ENCODE measurements around the gene PIK3C2G.

The PIK3C2G gene

GRCh38 chr12:18296201-18296908, 35.0 kb downstream of the PIK3C2G start:
- Histone ChIP-seq H3K4me3 (replicated peaks; ENCODE audit: insufficient read depth, low read length) (no peak overlapping the region), H3K27ac (replicated peaks) (no peak overlapping the region), H3K27me3 (ENCODE audit: insufficient read depth, poor library complexity, severe bottlenecking) (no peaks in the 10 kb centered on the region)
- TF ChIP-seq GABPA (IDR thresholded peaks at IDR 0.05; ENCODE audit: low read depth) (no peak), SPI1 (IDR thresholded peaks at IDR 0.05; ENCODE audit: borderline replicate concordance, low read depth) (no peak), REST (IDR thresholded peaks at IDR 0.05; ENCODE audit: insufficient replicate concordance, low read depth) (no peak), CTCF (IDR thresholded peaks at IDR 0.05; ENCODE audit: insufficient read depth, low read length) (no peak), POLR2AphosphoS5 (IDR thresholded peaks at IDR 0.05; ENCODE audit: low read depth) (no peak)
- no peak for DNase-seq (ENCODE audit: low read depth in 1 of 2, low spot score in 1 of 2)

GRCh38 chr12:18296909-18297280, 35.6 kb downstream of the PIK3C2G start:
- no peak overlapping the region for H3K27ac ChIP-seq (replicated peaks)
- no peak overlapping the region for H3K4me3 ChIP-seq (replicated peaks; ENCODE audit: insufficient read depth, low read length)
- no peaks in the 10 kb centered on the region for H3K27me3 ChIP-seq (ENCODE audit: insufficient read depth, poor library complexity, severe bottlenecking)
- no peak for DNase-seq (ENCODE audit: low read depth in 1 of 2, low spot score in 1 of 2)
- TF ChIP-seq CTCF (IDR thresholded peaks at IDR 0.05; ENCODE audit: insufficient read depth, low read length) (no peak), POLR2AphosphoS5 (IDR thresholded peaks at IDR 0.05; ENCODE audit: low read depth) (no peak), SPI1 (IDR thresholded peaks at IDR 0.05; ENCODE audit: borderline replicate concordance, low read depth) (no peak), REST (IDR thresholded peaks at IDR 0.05; ENCODE audit: insufficient replicate concordance, low read depth) (no peak), GABPA (IDR thresholded peaks at IDR 0.05; ENCODE audit: low read depth) (no peak)

GRCh38 chr12:18297902-18298301, 36.6 kb downstream of the PIK3C2G start:
- DNase-seq (ENCODE audit: low read depth in 1 of 2, low spot score in 1 of 2) = no peak
- no peaks in the 10 kb centered on the region for H3K27me3 ChIP-seq (ENCODE audit: insufficient read depth, poor library complexity, severe bottlenecking)
- no peak for TF ChIP-seq GABPA (IDR thresholded peaks at IDR 0.05; ENCODE audit: low read depth)
- TF ChIP-seq POLR2AphosphoS5 (IDR thresholded peaks at IDR 0.05; ENCODE audit: low read depth) = no peak
- TF ChIP-seq CTCF (IDR thresholded peaks at IDR 0.05; ENCODE audit: insufficient read depth, low read length) = no peak
- no peak for TF ChIP-seq SPI1 (IDR thresholded peaks at IDR 0.05; ENCODE audit: borderline replicate concordance, low read depth)
- no peak for TF ChIP-seq REST (IDR thresholded peaks at IDR 0.05; ENCODE audit: insufficient replicate concordance, low read depth)
- no peak overlapping the region for H3K4me3 ChIP-seq (replicated peaks; ENCODE audit: insufficient read depth, low read length)
- H3K27ac ChIP-seq (replicated peaks) = no peak overlapping the region

Measured in HL-60 (cell line).